GM19395 (cell line): ENCODE measurements around the gene MAD1L1.
"Not testable (repeated sequence)": the region's sequence is repeated elsewhere in the genome, so short reads cannot be mapped to it uniquely, and the experiment has no call there.

Experiments used
- ATAC-seq: cut with Tn5 transposase; IDR thresholded peaks from one replicate; pipeline ENCODE4 v1.9.1; 2021; ENCODE audit warnings: mild to moderate bottlenecking, moderate library complexity; ENCODE audit not compliant: unreplicated experiment

The MAD1L1 gene

DNA sequence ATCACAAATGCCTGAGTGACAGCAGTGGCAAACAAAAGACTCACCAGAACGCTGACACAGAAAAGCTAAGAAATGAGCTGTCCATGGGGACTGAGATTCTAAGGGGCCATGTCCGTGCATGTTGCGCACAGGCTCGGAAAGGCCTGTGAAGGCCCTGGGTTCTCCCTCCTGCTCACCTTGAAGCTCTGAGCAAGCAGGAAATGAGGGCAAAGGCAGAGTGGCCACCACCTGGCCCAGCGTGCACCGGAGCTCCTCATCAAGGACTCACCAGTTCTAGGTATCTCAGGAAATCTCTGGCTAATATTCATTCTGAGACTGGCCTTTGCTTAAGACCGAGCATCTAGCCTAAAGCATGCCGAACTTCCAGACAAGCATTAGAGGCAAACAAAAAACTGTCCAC is 52.7 kb downstream of the MAD1L1 start:
- no peak for ATAC-seq

DNA sequence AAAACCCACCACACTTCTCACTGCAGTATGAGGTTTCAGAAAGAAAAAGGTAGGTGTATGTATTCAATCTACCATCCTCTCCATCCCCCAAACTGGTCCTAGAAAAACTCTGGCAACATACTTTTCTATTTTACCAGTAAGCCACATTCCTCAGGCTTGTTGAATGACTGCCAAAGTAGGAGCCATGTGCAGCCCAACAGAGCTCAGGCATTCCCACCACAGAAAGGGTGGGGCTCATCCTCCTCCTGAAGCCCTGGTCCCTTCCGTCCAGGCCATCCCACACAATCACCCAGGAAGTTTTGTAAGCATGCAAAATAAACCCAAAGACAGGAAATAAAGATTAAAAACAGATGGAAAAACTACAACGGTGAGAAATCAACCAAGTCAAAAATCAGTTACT is 57.2 kb downstream of the MAD1L1 start:
- ATAC-seq: no peak

DNA sequence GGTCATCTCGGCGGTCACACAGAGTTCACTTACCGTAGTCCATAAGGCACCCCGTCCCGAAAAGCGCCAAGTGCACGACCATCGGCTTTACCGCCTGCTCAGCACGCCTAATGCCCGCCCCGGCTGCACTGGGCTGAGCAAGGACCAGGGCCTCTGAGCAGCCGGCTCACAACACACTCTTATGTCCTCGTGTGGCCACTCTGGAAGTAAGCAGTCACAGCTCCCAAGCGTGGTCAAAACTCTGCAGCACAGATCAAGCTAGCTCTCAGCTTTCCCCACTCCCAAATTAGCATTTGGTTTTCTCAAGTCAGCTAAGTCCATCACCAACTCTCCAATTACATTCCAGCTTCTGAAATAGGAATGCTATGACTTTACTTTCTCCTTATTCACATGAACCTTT is 57.7 kb downstream of the MAD1L1 start:
- ATAC-seq: no peak

DNA sequence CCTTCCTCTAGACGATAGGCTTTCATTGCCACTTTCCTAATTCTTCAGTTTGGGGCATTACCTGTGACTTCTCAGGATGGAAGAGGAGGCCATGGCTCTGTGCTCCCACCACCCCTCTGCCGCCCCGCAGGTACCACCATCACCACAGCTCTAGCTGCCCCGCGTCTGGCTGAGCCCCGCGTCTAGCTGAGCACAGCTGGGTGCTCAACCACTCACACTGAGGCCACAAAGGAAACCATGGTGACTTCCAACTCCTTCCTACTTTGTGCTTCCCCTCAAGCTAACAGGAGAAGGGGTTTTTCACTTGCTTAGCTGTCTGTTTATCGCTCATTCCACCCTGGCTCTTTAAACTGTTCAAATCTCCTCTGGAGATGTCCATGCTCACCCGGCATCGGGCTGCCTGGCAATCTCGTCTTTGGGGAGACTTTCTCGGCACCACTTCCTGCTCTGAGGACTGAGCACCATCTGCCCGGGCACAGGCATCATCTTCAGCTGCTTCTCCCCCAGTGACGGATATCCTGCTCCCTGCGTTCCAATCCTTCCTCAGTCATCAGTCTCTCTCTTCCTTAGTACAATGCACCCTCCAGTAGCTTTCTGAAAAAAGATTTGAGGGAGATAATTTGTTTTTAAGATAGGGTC is 59.4 kb downstream of the MAD1L1 start:
- ATAC-seq: no peak

DNA sequence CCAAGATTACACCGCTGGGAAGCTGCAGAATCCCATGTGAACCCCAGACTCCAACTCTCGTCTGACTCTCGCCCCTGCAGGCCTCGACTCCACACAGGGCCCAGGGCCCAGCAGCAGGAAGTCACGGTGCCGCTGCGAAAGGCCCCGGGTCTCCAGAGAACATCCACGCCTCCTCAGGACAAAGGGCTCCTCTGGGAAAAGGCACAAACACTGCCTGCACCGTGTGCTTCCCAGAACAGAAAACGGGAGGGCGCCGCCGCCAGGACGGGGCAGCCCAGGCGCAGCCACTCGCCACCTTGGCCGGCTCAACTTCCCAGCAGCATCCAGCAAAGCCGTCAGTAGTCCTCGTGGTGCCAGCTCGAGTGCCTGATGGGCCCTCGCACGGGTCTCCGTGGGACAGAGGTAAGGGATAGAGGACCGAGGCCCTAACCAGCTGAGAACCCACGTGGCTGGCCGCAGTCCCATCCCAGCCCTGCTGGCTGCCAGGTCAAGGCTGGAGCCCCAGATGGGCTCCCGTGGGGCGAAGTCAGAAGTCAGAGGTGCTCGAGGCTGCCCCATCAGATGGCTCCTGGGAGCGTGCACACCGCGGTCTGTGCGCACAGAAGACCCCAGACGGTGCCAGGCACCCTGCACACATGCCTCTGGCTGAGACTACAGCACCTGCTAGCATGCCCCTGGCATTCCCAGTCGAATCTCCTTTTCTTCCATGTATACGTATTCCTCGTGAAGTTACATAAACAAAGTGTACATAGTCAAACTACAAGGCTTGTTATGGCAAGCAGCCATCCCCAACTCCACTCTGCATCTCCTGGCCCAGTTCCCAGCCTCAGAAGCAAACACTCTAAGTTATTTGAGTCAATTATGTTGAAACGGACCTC is 60.2 kb downstream of the MAD1L1 start:
- no peak for ATAC-seq

DNA sequence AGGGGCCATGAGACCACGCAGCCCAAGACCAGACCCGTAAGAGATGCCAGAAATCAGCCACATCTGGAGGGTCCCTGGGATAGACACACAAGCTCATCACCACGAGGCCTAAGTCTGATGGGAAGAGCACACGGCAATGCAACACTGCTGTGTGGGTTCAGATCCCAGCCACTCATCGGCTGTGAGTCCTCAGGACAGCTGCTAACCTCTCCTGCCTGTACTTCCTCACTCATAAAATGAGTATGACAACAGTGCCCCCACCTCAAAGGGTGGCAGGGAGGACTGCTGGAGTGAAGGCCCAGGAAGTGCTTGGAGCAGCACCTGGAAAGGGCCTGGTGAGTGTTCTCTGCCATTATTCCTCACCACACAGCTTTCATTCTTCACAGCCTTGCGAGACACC is 60.9 kb downstream of the MAD1L1 start:
- no peak for ATAC-seq

DNA sequence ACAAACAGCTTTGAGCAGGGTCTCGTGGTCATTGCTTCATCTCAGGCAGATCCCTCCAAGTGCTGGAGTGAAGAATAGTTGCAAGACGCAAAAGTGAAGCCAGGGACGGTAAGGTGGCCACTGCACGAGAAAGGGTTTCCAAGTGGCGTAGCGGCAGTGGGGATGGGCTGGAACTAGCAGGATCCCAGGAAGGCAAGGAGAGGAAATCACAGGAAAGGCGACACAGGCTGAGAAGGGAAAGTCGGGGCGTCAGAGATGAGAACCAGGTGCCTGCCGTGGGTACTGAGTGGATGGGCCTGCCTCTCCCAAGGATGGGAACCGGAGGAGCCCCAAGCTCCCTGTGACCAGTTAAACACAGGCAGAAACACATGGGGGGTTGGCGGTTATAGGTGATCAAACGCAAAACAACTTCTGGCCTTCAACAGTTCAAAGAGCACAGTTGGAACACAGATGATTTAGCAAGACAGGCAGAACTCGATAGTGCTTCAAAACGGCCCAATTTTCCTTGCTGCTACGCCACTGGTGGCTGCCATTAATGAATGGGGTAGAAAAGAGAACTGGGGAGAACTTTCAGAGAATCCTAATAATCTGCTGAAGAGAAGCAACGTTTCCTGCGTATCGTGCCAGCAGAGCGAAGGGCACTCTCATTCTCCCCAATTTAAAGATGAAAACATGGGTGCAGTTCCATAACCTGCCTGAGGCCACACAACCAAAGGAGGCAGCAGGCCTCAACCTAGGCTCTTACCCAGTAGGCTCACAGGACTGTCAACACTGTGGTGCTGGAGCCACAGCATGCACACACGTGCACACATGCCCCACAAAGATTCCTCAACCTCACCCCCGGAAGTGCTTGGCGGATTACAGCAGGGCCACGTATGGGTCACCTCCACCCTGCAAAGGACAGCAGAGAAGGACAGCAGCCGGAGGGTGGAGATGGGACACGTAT is 61.9 kb downstream of the MAD1L1 start:
- no peak for ATAC-seq

DNA sequence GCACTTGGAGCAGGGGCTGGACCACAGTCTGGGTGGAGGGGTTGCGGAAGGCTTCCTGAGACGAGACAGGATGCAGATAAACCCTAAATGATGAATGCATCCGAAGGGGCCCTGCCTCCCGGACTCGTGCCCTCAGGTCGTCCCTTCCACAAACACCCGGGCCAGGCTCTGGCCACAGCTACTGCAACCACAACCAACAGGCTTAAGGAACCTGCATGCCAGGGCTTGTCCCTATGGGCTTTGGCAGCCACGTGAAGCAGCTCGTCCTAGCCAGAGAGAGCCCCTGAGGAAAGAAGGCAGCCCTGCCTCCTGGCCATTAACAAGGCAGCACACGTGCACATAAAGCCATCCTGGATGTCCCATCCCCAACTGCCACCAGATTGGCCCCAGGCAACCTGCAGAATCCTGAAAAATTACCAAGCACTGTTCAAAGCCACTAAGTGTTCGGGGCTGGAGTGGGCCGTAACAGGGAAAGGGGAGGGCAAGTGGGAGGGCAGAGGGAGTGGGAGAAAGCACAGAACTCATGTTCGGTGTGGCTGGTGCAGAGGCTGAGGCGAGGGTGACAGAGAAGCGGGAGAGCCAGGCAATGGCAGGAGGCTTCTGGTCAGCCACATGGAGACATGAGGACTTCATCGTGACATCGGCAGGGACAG is 62.7 kb downstream of the MAD1L1 start:
- ATAC-seq: no peak

DNA sequence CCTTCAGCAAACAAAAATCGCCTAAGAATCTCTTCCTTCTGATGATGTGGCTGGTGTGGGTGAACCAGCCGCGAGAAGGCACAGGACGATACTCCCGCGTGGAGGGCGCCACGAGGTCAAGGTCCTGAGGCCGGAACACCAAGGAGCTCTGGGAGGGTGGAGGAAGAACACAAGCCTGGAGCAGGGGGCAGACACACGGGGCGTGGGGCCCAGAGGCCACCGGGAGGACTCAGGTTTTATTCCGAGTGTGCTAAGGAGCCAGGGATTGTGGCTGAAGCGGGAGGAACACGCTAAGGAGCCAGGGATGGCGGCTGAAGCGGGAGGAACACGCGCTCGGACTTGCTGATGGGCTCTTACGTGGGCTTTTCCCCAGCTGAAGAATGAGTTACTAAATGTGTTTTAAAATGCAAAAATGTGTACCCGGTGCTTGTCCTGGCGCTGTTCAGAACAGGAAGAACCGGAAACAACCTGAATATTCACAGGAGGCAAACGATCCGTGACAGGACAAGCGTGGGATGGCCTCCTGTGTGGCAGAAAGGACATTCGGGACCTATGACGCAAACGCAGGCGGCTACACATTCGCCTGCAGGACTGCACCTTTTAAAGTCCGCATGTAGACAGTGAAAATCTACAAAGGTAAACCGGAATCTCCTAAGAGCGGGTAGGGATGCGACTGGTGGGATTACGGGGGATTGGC is 64.0 kb downstream of the MAD1L1 start:
- ATAC-seq: no peak

DNA sequence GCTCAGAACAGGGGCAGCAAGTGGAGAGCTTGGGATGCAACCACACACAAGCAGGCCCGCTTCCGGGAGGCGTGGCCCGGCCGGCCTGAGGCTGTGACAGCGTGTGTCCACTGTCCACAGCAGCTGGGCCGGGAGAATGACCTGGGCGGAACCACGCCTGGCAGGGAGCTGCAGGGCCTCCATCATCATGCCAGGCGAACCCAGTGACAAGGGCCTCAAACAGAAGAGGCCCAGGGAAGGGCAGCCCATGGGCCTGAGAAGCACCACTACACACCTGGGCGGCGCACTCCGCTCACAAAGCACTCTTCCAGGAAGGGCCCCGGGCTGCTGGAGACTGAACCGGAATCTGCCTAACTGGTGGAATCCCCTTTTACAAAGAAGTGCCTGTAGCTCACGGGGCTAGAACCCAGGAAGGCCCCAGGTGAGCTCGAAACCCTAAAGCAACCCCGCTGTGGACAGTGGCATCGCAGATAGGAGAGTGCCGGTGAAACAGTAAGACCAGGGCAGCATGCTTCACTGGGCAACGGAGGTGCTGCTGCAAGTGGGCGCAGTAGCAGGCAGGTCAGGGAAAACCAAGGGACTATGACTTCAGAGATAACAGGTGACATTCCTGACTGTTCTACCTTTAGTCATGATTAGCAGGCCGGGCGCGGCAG is 66.0 kb downstream of the MAD1L1 start:
- no peak for ATAC-seq

DNA sequence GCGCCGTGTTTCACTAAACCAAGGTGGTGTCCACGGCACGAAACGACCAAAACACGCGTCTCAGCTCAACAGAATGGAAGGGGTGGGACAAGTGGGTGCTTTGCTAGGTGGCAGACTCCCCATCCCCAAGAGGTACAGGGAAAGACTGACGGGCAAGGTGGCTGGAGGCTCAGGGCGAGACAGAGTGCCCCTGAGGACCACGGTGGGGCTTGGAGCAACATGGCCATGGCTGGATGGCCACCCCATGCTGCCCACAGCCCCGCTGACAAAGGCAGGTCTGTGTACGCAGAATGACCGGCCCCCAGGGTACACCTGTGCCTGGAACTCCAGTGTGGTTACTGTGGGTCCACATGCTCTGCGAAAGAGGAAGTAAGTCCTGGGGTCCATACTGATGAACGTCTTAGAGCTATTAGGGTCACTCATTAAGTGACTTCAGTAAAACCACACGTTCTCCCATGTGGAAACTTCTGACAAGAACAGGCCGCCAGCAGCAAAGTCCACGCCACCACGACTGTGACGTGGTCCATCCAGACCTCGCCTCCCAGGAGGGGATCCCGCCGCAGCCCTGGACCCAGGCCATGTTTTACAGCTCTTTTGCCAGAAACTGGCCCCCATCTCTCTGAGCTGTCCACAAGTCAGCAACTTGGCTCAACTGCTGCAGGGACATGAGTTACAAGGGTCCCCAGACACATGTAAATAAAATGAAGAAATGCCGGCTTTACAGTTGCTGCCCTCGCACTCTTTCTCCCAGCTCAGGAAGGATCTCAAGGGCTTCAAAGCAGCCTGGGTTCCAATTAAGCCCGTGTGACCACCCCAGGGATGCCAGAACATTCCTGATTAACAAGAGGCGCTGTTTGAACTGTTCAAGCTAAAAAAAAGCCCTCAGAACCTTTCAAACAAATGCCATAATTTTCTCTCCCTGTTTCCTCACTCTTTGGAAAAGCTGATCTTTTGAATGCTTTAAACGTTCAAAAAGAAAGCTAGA is 66.8 kb downstream of the MAD1L1 start:
- peak; percentile 93 for ATAC-seq

DNA sequence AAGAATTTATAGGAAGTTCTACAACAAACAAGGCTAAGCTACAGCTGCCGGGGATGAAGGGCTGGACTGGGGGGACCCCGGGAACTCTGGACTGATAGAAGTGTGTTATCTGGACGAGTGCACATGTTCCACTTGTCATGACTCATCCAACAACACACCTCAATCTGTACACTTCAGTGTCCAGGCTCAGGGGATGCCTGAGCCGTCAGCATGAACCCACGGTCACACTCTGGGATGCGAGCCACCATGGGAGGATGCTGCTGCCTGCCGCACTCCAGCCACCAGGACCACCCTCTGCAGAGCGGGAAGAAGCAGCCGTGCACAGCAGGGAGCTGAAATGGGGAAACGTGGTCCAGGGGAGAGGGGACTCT is 67.5 kb downstream of the MAD1L1 start:
- ATAC-seq: no peak

DNA sequence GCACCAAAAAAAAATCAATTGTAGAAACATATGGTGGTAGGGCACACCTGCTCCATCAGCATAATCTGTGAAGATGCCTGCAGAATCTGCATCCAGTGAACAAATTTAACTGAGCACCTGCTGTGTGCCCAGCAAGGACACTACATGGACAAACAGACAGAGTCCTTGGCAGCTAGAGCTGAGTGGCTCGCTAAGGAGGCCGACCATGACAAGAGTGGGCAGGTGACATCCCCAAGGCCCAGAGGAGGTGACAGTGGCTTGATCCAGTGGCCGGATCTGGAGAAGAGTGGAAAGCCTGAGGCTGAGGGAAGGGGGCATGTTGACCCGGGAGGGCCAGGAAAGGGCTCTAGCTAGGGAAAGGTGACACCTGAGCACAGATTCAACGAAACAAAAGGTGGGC is 68.1 kb downstream of the MAD1L1 start:
- no peak for ATAC-seq

DNA sequence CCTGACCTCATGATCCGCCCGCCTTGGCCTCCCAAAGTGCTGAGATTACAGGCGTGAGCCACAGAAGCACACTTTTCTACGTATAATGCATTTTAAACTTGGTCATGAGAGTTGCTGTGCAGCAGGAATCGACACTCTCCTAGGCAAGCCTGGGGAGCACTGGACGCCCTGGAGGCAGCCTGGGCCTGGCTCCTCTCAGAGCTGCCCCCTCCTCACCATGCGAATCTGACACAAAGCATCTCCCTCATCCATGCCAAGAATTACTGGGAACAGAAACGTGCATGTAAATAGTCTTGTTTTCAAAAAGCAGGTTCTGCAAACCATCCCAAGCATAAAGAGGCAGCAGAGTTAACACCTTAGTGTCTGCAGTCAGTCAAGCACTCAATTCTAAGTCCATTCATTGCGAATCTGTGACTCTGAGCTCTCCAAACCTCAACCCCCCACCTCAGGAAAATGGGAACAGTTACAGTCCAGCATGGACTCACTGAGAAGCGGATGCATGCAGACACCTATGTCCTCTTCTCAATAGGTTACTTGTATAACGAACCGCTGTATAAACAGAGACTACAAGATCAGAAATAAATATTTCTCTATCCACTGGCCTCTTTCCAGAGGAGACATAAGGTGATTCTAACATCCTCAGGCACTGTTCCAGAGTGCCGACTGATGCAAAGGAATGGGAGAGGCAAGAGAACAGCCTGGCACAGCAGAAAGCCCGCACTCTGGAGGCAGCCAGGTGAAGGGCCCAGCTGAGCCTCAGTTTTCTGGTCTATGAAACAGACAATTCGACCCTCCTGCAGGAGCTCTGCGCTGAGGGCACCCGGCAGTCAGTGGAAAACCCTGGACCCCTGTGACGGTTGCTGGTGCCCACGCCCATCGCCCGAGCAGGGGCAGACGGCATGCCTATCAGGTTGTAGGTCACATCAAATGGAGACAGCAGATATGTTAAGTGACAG is 68.9 kb downstream of the MAD1L1 start:
- ATAC-seq: no peak

DNA sequence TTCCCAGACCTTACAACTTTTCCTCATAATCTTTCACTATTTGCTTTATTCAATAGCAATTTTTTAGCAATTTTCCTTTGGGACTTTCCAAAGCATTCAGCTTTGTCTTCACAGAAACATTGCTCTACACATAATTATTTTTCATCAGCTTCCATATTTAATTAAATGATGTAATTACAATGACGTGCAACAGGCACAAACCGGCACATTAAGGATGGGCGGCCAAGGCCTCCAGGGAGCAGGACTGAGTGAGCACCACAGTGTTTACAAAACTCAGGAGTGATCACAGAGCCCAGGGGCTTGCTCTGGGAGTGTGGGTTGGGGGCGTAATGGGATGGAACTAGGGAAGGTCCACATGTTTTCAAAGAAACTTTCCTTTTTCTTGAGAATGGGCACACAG is 69.8 kb downstream of the MAD1L1 start:
- no peak for ATAC-seq

DNA sequence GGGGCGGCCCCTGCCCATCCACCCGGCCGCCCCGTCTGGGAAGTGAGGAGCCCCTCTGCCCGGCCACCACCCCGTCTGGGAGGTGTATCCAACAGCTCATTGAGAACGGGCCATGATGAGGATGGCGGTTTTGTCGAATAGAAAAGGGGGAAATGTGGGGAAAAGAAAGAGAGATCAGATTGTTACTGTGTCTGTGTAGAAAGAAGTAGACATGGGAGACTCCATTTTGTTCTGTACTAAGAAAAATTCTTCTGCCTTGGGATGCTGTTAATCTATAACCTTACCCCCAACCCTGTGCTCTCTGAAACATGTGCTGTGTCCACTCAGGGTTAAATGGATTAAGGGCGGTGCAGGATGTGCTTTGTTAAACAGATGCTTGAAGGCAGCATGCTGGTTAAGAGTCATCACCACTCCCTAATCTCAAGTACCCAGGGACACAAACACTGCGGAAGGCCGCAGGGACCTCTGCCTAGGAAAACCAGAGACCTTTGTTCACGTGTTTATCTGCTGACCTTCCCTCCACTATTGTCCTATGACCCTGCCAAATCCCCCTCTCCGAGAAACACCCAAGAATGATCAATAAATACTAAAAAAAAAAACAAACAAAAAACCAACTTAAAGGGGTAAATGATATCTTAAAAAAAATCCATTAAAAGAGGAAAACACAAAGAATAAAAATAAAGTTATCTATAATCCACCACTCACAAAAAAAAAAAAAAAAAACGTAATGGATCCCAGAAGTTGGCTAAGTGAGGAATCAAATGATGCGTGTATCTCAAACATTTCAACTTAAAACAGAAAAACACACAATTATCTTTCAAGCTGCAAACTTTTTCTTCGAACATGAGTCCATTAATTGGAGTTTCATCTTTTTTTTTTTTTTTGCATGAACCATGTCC is 70.5 kb downstream of the MAD1L1 start:
- ATAC-seq: not testable (repeated sequence)

DNA sequence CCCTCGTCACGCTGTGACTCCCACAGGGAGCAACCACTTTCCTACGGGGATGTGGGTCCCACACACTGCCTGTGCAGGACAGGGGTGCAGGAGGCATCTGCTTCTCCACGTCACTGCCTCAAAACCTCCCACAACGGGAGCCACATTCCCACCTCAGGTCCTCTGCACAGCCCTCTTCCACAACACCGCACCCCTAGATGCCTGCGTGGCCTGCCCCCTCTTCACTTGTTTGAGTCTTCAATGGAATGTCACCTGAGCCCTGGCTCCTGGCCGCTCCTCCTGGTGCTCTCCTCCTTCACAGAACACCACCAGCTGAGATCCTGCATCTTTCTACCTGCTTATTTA is 73.6 kb downstream of the MAD1L1 start:
- no peak for ATAC-seq
